HepG2 (cell line): ENCODE measurements around the gene NFIC. TPM values are rescaled to one million over a fixed set of nuclear protein-coding genes. Genes with fewer than 3 reads are reported as not detected.
A peak's percentile ranks its signal among the peaks of the same experiment; 100 is the strongest.

Source experiments
- CHD2 ChIP-seq: IDR thresholded peaks from 2 replicates; pipeline ENCODE4 v1.6.1; 2011; ENCODE audit warnings: low read depth, low read length, improper control_type of control experiment
- DNMT3B ChIP-seq: conservative IDR thresholded peaks from 2 replicates; pipeline ENCODE4 v1.6.1; 2016; ENCODE audit warnings: missing biosample characterization, control low read depth
- EEA1 ChIP-seq: sonication (generic); formaldehyde crosslinking; IDR thresholded peaks from 2 replicates; pipeline ENCODE4 v1.5.1; 2020; ENCODE audit warnings: mild to moderate bottlenecking, missing genetic modification reagents, borderline replicate concordance
- IRX3 ChIP-seq: sonication (generic); formaldehyde crosslinking; IDR thresholded peaks from 2 replicates; pipeline ENCODE4 v1.8.1; 2023; ENCODE audit warnings: mild to moderate bottlenecking, low read depth, missing genetic modification reagents, borderline replicate concordance
- MEF2D ChIP-seq: sonication (generic); formaldehyde crosslinking; IDR thresholded peaks from 2 replicates; pipeline ENCODE4 v1.5.1; 2020; ENCODE audit warnings: mild to moderate bottlenecking, missing genetic modification reagents
- MXD3 ChIP-seq: IDR thresholded peaks from 2 replicates; pipeline ENCODE4 v1.6.1; 2016; ENCODE audit warnings: mild to moderate bottlenecking, missing biosample characterization, missing genetic modification reagents
- MYPOP ChIP-seq: sonication (generic); formaldehyde crosslinking; IDR thresholded peaks from 2 replicates; pipeline ENCODE4 v1.8.1; 2023; ENCODE audit warnings: mild to moderate bottlenecking, moderate library complexity, missing genetic modification reagents
- PCBP2 ChIP-seq: fragments of 200-400 bp; formaldehyde crosslinking; optimal IDR thresholded peaks from 2 replicates; pipeline ENCODE3; 2018; ENCODE audit warnings: low read length, low read depth; ENCODE audit not compliant: poor library complexity, severe bottlenecking
- SETDB1 ChIP-seq: sonication (generic); formaldehyde crosslinking; IDR thresholded peaks from 2 replicates; pipeline ENCODE4 v1.5.1; 2020; ENCODE audit warnings: missing genetic modification reagents, mild to moderate bottlenecking, borderline replicate concordance
- SPEN ChIP-seq: sonication (generic); formaldehyde crosslinking; IDR thresholded peaks from 2 replicates; pipeline ENCODE4 v1.5.1; 2020; ENCODE audit warnings: low read depth, mild to moderate bottlenecking, missing genetic modification reagents
- SRSF1 ChIP-seq: fragments of 200-400 bp; formaldehyde crosslinking; optimal IDR thresholded peaks from 2 replicates; pipeline ENCODE3; 2017; ENCODE audit warnings: mild to moderate bottlenecking, low read depth, low read length, moderate library complexity
- SRY ChIP-seq: sonication (generic); formaldehyde crosslinking; IDR thresholded peaks from 2 replicates; pipeline ENCODE4 v1.8.0; 2022; ENCODE audit warnings: mild to moderate bottlenecking, missing genetic modification reagents
- TAF1 ChIP-seq: sonication (generic); formaldehyde crosslinking; IDR thresholded peaks from 2 replicates; pipeline ENCODE4 v1.4.0; 2020; ENCODE audit warnings: missing genetic modification reagents
- ZNF143 ChIP-seq: sonication (generic); formaldehyde crosslinking; IDR thresholded peaks from 2 replicates; pipeline ENCODE4 v1.4.0; 2020; ENCODE audit warnings: missing genetic modification reagents
- ZNF230 ChIP-seq: sonication (generic); formaldehyde crosslinking; IDR thresholded peaks from 2 replicates; pipeline ENCODE4 v1.4.0; 2020; ENCODE audit warnings: mild to moderate bottlenecking, missing genetic modification reagents
- ZNF280D ChIP-seq: sonication (generic); formaldehyde crosslinking; IDR thresholded peaks from 2 replicates; pipeline ENCODE4 v1.5.1; 2020; ENCODE audit warnings: mild to moderate bottlenecking, missing genetic modification reagents
- ZNF546 ChIP-seq: sonication (generic); formaldehyde crosslinking; conservative IDR thresholded peaks from 2 replicates; pipeline ENCODE4 v1.8.1; 2023; ENCODE audit warnings: mild to moderate bottlenecking, missing genetic modification reagents
- ZNF550 ChIP-seq: sonication (generic); formaldehyde crosslinking; IDR thresholded peaks from 2 replicates; pipeline ENCODE4 v1.4.0; 2020; ENCODE audit warnings: mild to moderate bottlenecking, missing genetic modification reagents, borderline replicate concordance
- ZNF766 ChIP-seq: sonication (generic); formaldehyde crosslinking; IDR thresholded peaks from 2 replicates; pipeline ENCODE4 v1.5.0; 2020; ENCODE audit warnings: missing genetic modification reagents, borderline replicate concordance
- polyA plus RNA-seq, 8 experiments: library from polyadenylated mRNA; depleted of rRNA in 3 of 8; stranded (reverse) in 7 of 8; unstranded in 1 of 8; fragments of >200 nt; fragmentation: Illumina TruSeq in 4 of 8; extraction: Trizol in 4 of 8; gene quantifications; 2 replicates each; pipeline versions ENCODE4 v1.2.1 to v1.2.3, GENCODE V29; 2011 to 2016; ENCODE audit warnings: low read depth in 4 of 8, missing spikeins in 1 of 8, mixed read lengths in 1 of 8; ENCODE audit not compliant: insufficient read depth in 1 of 8
- total RNA-seq, 5 experiments: library from RNA; depleted of rRNA; stranded (reverse); fragments of >200 nt; fragmentation: Illumina TruSeq; extraction: Trizol; gene quantifications; 2 replicates each; pipeline ENCODE4 v1.2.3, GENCODE V29; 2016; ENCODE audit warnings: low read depth in 1 of 5
- TF ChIP-seq, protein P1 (sequence below): sonication (generic); formaldehyde crosslinking; conservative IDR thresholded peaks from 2 replicates; pipeline ENCODE4 v1.8.0; 2022; ENCODE audit warnings: missing genetic modification reagents
- TF ChIP-seq, protein P2 (sequence below): IDR thresholded peaks from 2 replicates; pipeline ENCODE4 v1.6.1; 2016; ENCODE audit warnings: low read depth, borderline replicate concordance

Gene NFIC
- total and polyA plus RNA-seq, 2 of the 13 experiments (the other 11 are each of a cell fraction or from before 2014, with no cell fraction given) = 1.3 to 2.5 TPM

DNA sequence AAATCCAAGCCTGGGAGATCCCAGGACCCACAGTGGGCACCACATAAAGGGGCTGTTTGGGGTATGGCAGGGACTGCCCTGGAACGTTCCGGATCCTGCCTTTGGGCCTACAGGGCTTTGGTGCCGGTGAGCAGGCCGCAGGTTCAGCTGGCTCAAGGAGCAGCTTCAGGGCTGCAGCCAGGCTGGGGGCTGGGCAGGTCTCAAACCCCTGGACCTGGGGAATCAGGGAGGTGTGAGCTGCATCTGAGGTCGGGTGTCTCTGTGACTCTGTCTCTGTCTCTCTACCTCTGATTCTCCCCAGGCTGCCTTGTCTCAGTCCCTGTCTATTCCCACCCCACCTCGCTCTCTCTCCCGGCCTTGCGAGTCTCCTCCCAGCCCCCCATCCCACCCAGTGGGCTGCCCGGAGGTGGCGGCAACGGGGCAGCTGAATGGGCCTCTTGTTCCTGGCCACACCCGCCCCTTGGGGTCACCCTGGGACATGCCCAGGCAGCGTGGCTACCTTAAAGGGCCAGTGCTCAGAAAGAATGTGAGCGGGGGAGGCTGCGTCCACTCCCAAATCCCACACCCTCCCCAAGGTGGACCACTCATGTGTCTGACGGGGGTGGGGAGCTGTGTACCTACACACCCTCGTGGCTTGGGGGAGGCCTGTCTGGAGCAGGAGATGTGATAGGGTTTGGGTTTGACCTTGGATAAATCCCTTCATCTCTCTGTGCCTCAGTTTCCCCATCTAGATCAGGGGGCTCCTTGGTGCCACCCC, 31.1 kb downstream of the NFIC start (continued):
- TF ChIP-seq ZNF280D (peak; percentile 85; the same call in 1 of the 2 replicates), PCBP2 (no peak), SRSF1 (peak; percentile 39), ZNF230 (CRISPR knock-in tag) (no peak), SETDB1 (CRISPR knock-in tag) (no peak), ZNF766 (no peak), MEF2D (0 out of 2 replicates have a peak, but pooled peaks have one; percentile 17), MYPOP (CRISPR knock-in tag) (0 out of 2 replicates have a peak, but pooled peaks have one; percentile 48), ZNF546 (CRISPR knock-in tag) (no peak), ZNF550 (CRISPR knock-in tag) (no peak), SPEN (CRISPR knock-in tag) (peak; percentile 33; the same call in 1 of the 2 replicates), IRX3 (CRISPR knock-in tag) (no peak), ZNF143 (no peak), MXD3 (CRISPR knock-in tag) (no peak), CHD2 (peak; percentile 56; the same call in 1 of the 2 replicates), DNMT3B (CRISPR knock-in tag) (peak; percentile 67), SRY (CRISPR knock-in tag) (no peak), TAF1 (CRISPR knock-in tag) (peak; percentile 63), EEA1 (CRISPR knock-in tag) (0 out of 2 replicates have a peak, but pooled peaks have one; percentile 23)
- TF ChIP-seq, protein P1, sequence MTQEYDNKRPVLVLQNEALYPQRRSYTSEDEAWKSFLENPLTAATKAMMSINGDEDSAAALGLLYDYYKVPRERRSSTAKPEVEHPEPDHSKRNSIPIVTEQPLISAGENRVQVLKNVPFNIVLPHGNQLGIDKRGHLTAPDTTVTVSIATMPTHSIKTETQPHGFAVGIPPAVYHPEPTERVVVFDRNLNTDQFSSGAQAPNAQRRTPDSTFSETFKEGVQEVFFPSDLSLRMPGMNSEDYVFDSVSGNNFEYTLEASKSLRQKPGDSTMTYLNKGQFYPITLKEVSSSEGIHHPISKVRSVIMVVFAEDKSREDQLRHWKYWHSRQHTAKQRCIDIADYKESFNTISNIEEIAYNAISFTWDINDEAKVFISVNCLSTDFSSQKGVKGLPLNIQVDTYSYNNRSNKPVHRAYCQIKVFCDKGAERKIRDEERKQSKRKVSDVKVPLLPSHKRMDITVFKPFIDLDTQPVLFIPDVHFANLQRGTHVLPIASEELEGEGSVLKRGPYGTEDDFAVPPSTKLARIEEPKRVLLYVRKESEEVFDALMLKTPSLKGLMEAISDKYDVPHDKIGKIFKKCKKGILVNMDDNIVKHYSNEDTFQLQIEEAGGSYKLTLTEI (CRISPR knock-in tag) = no peak
- TF ChIP-seq, protein P2, sequence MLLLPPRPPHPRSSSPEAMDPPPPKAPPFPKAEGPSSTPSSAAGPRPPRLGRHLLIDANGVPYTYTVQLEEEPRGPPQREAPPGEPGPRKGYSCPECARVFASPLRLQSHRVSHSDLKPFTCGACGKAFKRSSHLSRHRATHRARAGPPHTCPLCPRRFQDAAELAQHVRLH = peak; percentile 37; the same call in 1 of the 2 replicates
